ENCODE measurements around the gene NUDT13. TPM values are rescaled to one million over a fixed set of nuclear protein-coding genes. Genes with fewer than 3 reads are reported as not detected.

NUDT13 gene
- total and polyA plus RNA-seq, 9 of the 15 experiments (the other 6 are each of a cell fraction or from before 2014, with no cell fraction given) = 4.7 to 11.1 (median 5.6) TPM

- TF ChIP-seq CREB5 (CRISPR knock-in tag; IDR thresholded peaks at IDR 0.05) = no peak
- TF ChIP-seq ESRRB (CRISPR knock-in tag; IDR thresholded peaks at IDR 0.05; ENCODE audit: borderline replicate concordance) = no peak
- TF ChIP-seq ELF4 (CRISPR knock-in tag; IDR thresholded peaks at IDR 0.05) = peak; percentile 76
- TF ChIP-seq KLF16 (IDR thresholded peaks at IDR 0.05) = 0 out of 2 replicates have a peak, but pooled peaks have one; percentile 51
- TF ChIP-seq ZNF395 (CRISPR knock-in tag; IDR thresholded peaks at IDR 0.05) = peak; percentile 78
- no peak for TF ChIP-seq SLC30A9 (CRISPR knock-in tag; IDR thresholded peaks at IDR 0.05)
- TF ChIP-seq IRF2 (CRISPR knock-in tag; IDR thresholded peaks at IDR 0.05) = 0 out of 2 replicates have a peak, but pooled peaks have one; percentile 47
- TF ChIP-seq RFX1 (IDR thresholded peaks at IDR 0.05) = peak; percentile 99
- 0 out of 2 replicates have a peak, but pooled peaks have one; percentile 54 for TF ChIP-seq TCF15 (CRISPR knock-in tag; IDR thresholded peaks at IDR 0.05)
- peak; percentile 47; the same call in 1 of the 2 replicates for TF ChIP-seq FOXJ2 (tag; IDR thresholded peaks at IDR 0.05)
- no peak for TF ChIP-seq ZNF699 (CRISPR knock-in tag; IDR thresholded peaks at IDR 0.05; ENCODE audit: insufficient replicate concordance)
- TF ChIP-seq ZNF436 (CRISPR knock-in tag; IDR thresholded peaks at IDR 0.05) = 0 out of 2 replicates have a peak, but pooled peaks have one; percentile 2
- TF ChIP-seq RNF2 (IDR thresholded peaks at IDR 0.05) = peak; percentile 70; the same call in 1 of the 2 replicates
- no peak for TF ChIP-seq FOXM1 (IDR thresholded peaks at IDR 0.05; ENCODE audit: low read depth)
- TF ChIP-seq FOXM1 (CRISPR knock-in tag; IDR thresholded peaks at IDR 0.05; ENCODE audit: low read depth) = peak; percentile 78
- TF ChIP-seq CTBP1 (IDR thresholded peaks at IDR 0.05; ENCODE audit: borderline replicate concordance) = peak; percentile 96
- 0 out of 2 replicates have a peak, but pooled peaks have one; percentile 45 for TF ChIP-seq MECOM (CRISPR knock-in tag; IDR thresholded peaks at IDR 0.05)
- no peak for TF ChIP-seq SRSF7 (optimal IDR thresholded peaks at IDR 0.05; ENCODE audit: low read depth, low read length)
- TF ChIP-seq TSC22D4 (tag; IDR thresholded peaks at IDR 0.05) = no peak
- no peak for TF ChIP-seq NBN (IDR thresholded peaks at IDR 0.05; ENCODE audit: low read depth)
- 0 out of 2 replicates have a peak, but pooled peaks have one; percentile 40 for TF ChIP-seq ZBTB26 (CRISPR knock-in tag; IDR thresholded peaks at IDR 0.05)
- no peak for TF ChIP-seq SFPQ (IDR thresholded peaks at IDR 0.05; ENCODE audit: low read depth, low read length)
Observed at GRCh38 chr10:73096449-73097304, 13.6 kb upstream of the NUDT13 start, which contains the start of gene P4HA1 (continued).

Data from K562 (cell line).